Measurements from ENCODE around the gene RTN4. TPM values are rescaled to one million over a fixed set of nuclear protein-coding genes. Genes with fewer than 3 reads are reported as not detected.

RTN4 gene
- total RNA-seq, 1 experiment from 2014 or later: 200 TPM

DNA sequence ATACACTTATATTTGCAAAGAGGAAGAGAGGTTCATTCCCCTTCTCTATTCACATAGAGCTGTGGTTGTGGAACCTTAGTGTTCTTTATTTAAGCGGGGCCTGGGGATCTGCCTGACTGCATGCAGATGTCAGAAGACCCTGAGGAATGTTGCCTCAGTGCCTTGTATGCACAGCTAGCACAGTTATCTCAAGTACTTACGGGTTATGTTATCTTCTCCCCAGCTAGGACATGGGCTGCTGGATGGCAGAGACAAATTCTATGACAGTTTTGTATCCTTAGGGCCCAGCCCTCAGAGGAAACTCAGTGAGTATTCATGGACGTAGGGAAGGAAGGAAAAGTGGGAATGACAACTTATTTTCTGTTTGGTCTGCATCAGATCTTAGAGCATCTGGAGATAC lies 37.7 kb upstream of the RTN4 start:
- no peaks in the 10 kb centered on the region for H3K4me1 ChIP-seq (ENCODE audit: insufficient read depth, low read length)
- H3K27ac ChIP-seq (ENCODE audit: insufficient read length, low read depth, low read length): no peak overlapping the region
- H3K18ac ChIP-seq (ENCODE audit: insufficient read length, low read depth, low read length): no peak overlapping the region
- H2BK5ac ChIP-seq (ENCODE audit: insufficient read length, low read length): no peak overlapping the region
- no peak overlapping the region for H3K9ac ChIP-seq (ENCODE audit: extremely low read depth, insufficient read length, low read length)
- no peaks in the 10 kb centered on the region for H3K9me3 ChIP-seq (ENCODE audit: control insufficient read depth, low read depth, low read length)
- H4K5ac ChIP-seq (ENCODE audit: insufficient read length, low read depth, low read length): no peak overlapping the region
- DNase-seq: no peak
- H2AFZ ChIP-seq (ENCODE audit: low read length): no peak overlapping the region
- Mint-ChIP-seq H3K36me3 (ENCODE audit: insufficient read depth in 1 of 3, low read depth in 3 of 3) (no peaks in the 10 kb centered on the region), H3K4me1 (peaks cover 2% of the 10 kb centered on the region in 2 experiments; a peak in 1 of 4 replicates), H3K9me3 (no peaks in the 10 kb centered on the region), H3K27me3 (ENCODE audit: low read depth) (no peaks in the 10 kb centered on the region), H3K4me3 (no peak overlapping the region), H3K27ac (no peak overlapping the region)
- H2BK12ac ChIP-seq (ENCODE audit: insufficient read length, low read depth, low read length): no peak overlapping the region
- H3T11ph ChIP-seq (ENCODE audit: low read length): no peak overlapping the region
- H3K56ac ChIP-seq (ENCODE audit: insufficient read length, low read depth, low read length): no peak overlapping the region
- no peaks in the 10 kb centered on the region for H3K79me2 ChIP-seq (ENCODE audit: insufficient read depth, low read length)
- H4K8ac ChIP-seq (replicated peaks; ENCODE audit: insufficient read length, low read depth, low read length): no peak overlapping the region
- H3K4ac ChIP-seq (ENCODE audit: low read depth, low read length): no peak overlapping the region
- H4K91ac ChIP-seq (ENCODE audit: insufficient read length, low read depth, low read length): no peak overlapping the region
- no CpG with 5 or more reads among the region's 3 CpGs for WGBS (ENCODE audit: extremely low coverage, insufficient read length, low lambda C conversion rate)
- no peaks in the 10 kb centered on the region for H3K27me3 ChIP-seq (ENCODE audit: insufficient read depth, low read length)
- H3K23me2 ChIP-seq (ENCODE audit: insufficient read length, low read depth, low read length, poor library complexity, severe bottlenecking): no peaks in the 10 kb centered on the region
- H2AK5ac ChIP-seq (ENCODE audit: insufficient read length, low read length): no peak overlapping the region
- H3K79me1 ChIP-seq (ENCODE audit: insufficient read depth, low read depth, low read length, poor library complexity, severe bottlenecking): no peaks in the 10 kb centered on the region
- no peak overlapping the region for H3K23ac ChIP-seq (ENCODE audit: insufficient read length, low read depth, low read length)
- no peak overlapping the region for H3K14ac ChIP-seq (ENCODE audit: insufficient read depth, low read length)
- no peak overlapping the region for H2BK20ac ChIP-seq (ENCODE audit: low read depth, low read length, poor library complexity, severe bottlenecking)
- H2BK120ac ChIP-seq (ENCODE audit: low read depth, low read length, poor library complexity, severe bottlenecking): no peak overlapping the region
- H4K20me1 ChIP-seq (ENCODE audit: control insufficient read depth, insufficient read depth, insufficient read length): no peaks in the 10 kb centered on the region
- no peak overlapping the region for H3K4me2 ChIP-seq (ENCODE audit: insufficient read depth, insufficient read length, low read length)
- no peak overlapping the region for H2BK15ac ChIP-seq (ENCODE audit: low read depth, low read length)
- TF ChIP-seq, protein P1, sequence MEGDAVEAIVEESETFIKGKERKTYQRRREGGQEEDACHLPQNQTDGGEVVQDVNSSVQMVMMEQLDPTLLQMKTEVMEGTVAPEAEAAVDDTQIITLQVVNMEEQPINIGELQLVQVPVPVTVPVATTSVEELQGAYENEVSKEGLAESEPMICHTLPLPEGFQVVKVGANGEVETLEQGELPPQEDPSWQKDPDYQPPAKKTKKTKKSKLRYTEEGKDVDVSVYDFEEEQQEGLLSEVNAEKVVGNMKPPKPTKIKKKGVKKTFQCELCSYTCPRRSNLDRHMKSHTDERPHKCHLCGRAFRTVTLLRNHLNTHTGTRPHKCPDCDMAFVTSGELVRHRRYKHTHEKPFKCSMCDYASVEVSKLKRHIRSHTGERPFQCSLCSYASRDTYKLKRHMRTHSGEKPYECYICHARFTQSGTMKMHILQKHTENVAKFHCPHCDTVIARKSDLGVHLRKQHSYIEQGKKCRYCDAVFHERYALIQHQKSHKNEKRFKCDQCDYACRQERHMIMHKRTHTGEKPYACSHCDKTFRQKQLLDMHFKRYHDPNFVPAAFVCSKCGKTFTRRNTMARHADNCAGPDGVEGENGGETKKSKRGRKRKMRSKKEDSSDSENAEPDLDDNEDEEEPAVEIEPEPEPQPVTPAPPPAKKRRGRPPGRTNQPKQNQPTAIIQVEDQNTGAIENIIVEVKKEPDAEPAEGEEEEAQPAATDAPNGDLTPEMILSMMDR (conservative IDR thresholded peaks at IDR 0.05): no peak

All from H9 (cell line).